ENCODE results near the gene RAP1GAP.

- TF ChIP-seq, protein P1, sequence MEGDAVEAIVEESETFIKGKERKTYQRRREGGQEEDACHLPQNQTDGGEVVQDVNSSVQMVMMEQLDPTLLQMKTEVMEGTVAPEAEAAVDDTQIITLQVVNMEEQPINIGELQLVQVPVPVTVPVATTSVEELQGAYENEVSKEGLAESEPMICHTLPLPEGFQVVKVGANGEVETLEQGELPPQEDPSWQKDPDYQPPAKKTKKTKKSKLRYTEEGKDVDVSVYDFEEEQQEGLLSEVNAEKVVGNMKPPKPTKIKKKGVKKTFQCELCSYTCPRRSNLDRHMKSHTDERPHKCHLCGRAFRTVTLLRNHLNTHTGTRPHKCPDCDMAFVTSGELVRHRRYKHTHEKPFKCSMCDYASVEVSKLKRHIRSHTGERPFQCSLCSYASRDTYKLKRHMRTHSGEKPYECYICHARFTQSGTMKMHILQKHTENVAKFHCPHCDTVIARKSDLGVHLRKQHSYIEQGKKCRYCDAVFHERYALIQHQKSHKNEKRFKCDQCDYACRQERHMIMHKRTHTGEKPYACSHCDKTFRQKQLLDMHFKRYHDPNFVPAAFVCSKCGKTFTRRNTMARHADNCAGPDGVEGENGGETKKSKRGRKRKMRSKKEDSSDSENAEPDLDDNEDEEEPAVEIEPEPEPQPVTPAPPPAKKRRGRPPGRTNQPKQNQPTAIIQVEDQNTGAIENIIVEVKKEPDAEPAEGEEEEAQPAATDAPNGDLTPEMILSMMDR (IDR thresholded peaks at IDR 0.05; ENCODE audit: borderline replicate concordance, extremely low read depth, low read length, poor library complexity, severe bottlenecking) = no peak
- TF ChIP-seq EZH2 (IDR thresholded peaks at IDR 0.05; ENCODE audit: borderline replicate concordance, low read depth, low read length, severe bottlenecking) = no peak
These were observed 2.4 kb downstream of the RAP1GAP start for GRCh38 chr1:21666576-21667320.
